HG03139 (cell line): ENCODE measurements around the gene PBLD.

Experiments used
- ATAC-seq: cut with Tn5 transposase; IDR thresholded peaks from one replicate; pipeline ENCODE4 v1.9.1; 2021; ENCODE audit not compliant: unreplicated experiment

The PBLD gene

GRCh38 chr10:68238371-68238770, 94.4 kb downstream of the PBLD start:
- no peak for ATAC-seq

- no peak for ATAC-seq
These were observed 95.6 kb downstream of the PBLD start for GRCh38 chr10:68237173-68237572.

GRCh38 chr10:68235581-68235980, 97.1 kb downstream of the PBLD start:
- no peak for ATAC-seq

GRCh38 chr10:68235111-68235510, 97.6 kb downstream of the PBLD start:
- ATAC-seq, result no peak

- ATAC-seq, result no peak
These were observed 99.7 kb downstream of the PBLD start for GRCh38 chr10:68233046-68233445.
